ENCODE measurements around the gene P4HA3. TPM values are rescaled to one million over a fixed set of nuclear protein-coding genes. Genes with fewer than 3 reads are reported as not detected.

Gene P4HA3
- total RNA-seq, 8 experiments from 2014 or later, result 0.25 to 3.5 (median 0.78) TPM

DNA sequence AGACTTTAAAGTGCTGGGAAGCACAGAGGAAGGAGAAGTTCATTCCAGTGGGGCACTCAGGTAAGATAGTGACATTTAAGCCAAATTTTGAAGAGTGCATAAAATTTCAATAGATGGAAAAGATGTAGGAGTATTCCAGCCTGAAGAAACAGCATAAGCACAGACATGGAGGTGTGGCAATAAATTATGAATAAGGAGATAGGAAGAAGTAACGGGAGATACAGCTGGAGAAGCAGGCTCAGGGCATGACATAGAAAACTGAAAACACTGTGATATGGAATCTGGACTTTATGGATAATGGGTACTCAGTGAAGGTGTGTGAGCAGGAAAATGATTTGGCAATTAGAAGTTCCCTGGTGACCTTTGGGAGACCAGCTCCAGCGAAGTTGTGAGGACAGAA lies 33.3 kb downstream of the P4HA3 start:
- ATAC-seq (replicated peaks in 6 of 8), result no peak
- in situ Hi-C loops (cut with MboI; ENCODE audit: low pct_unique_long_range_greater_than_20kb in 2 of 9, low sequenced_read_pairs in 9 of 9, unreplicated experiment in 9 of 9), result no loop called here

DNA sequence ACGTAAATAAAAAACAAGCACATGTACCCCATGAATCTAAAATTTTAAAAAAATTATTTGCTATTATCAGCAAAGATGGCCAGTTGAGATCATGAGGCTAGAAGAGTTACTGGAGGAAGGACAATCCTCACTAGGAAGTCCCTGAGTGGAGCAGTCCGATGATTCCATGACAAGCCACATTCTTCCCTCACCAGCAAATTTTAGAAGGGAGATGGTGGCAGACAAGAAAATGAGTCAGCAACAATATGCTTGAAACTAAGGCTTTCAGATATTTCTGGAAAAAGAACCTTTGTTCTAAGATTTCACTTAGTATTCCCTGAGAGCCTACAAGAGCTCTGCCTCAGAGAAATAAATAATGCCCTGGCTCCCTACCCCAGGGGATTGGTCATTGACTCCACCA lies 34.9 kb downstream of the P4HA3 start:
- ATAC-seq (replicated peaks in 6 of 8), result no peak
- in situ Hi-C loops (cut with MboI; ENCODE audit: low pct_unique_long_range_greater_than_20kb in 2 of 9, low sequenced_read_pairs in 9 of 9, unreplicated experiment in 9 of 9), result no loop called here
- 0 to 90% (median 68%) methylated on average over 1 to 2 of the region's 2 CpGs for WGBS, 10 experiments
- Histone ChIP-seq H3K27ac (no peak overlapping the region), H3K4me1 (replicated peaks in 1 of 2) (no peaks in the 10 kb centered on the region), H3K4me3 (no peak overlapping the region)

More for the DNA sequence above, 33.3 kb downstream of the P4HA3 start:
- H3K4me1 ChIP-seq (replicated peaks in 1 of 2), result peaks cover 0 to 2% of the 10 kb centered on the region in 2 donors
- no peak overlapping the region for H3K27ac ChIP-seq
- 50 to 100% (median 69%) methylated on average over 1 to 2 of the region's 2 CpGs for WGBS, 10 experiments
- no peak overlapping the region for H3K4me3 ChIP-seq

DNA sequence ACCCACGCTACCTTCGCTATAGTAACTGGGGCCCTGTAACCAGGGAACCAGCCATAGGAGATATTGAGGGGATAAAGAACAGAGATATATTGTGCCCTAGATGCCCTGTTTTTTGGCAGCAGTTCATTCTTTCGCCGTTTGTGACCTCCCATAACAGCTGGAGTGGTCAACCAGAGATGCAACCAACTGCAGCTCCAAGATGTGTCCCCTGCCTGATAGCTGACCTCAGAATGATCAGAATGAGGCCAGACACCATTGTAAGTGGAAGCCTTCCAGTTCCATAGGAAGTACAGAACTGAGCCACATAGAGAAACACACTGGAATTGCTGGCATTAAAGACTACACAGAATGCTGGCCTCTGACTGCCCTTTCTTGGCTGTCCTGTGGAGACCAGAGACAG lies 39.2 kb downstream of the P4HA3 start:
- H3K27ac ChIP-seq, result no peak overlapping the region
- WGBS, 10 experiments, result 40 to 100% (median 85%) methylated on average over 1 to 2 of the region's 4 CpGs; no CpG with 5 or more reads in 6 of the 10 experiments
- in situ Hi-C loops (cut with MboI; ENCODE audit: low pct_unique_long_range_greater_than_20kb in 2 of 9, low sequenced_read_pairs in 9 of 9, unreplicated experiment in 9 of 9), result loop anchor here in 4 of 9 experiments (25.0 kb wide), 4 partner anchors 165 to 315 kb away; partner anchors contain the start of genes KCNE3 (in 1 of the 4) and POLD3 (in 1 of the 4)
- no peak overlapping the region for H3K4me3 ChIP-seq
- no peak for ATAC-seq (replicated peaks in 6 of 8)
- no peaks in the 10 kb centered on the region for H3K4me1 ChIP-seq (replicated peaks in 1 of 2)

DNA sequence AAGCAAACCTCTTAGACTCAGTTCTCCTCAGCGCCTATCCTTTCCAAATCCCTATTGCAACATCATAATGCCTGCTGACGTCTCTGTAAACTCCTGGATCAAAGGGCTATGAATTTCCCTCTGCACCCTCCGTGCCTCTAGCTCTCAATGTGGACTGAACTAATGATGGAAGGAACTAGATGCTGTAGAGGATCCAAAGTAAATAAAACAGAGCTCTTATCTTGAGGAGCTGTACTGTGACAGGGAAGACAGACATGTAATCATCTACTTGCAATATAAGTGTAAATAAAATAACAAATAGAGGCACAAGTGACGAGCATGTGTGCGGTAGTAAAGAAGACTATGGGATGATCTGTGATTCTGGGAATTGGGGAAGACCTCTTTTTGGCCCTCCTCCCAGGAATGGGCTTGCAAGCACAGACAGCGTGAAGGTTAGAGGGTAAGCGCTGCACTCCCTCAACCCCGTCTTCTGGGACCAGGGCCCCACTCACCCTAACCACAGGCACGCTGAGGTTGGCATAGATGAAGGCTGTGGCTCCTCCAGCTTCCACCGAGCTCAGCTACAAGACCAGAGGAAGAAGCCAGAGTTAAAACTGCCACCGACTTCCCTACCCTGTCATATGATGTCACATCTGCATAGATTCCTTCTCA lies 42.2 kb downstream of the P4HA3 start:
- H3K4me3 ChIP-seq, result no peak overlapping the region
- no peak overlapping the region for H3K27ac ChIP-seq
- in situ Hi-C loops (cut with MboI; ENCODE audit: low pct_unique_long_range_greater_than_20kb in 2 of 9, low sequenced_read_pairs in 9 of 9, unreplicated experiment in 9 of 9), result loop anchor here in 4 of 9 experiments (25.0 kb wide), 4 partner anchors 168 to 318 kb away; partner anchors contain the start of genes KCNE3 (in 1 of the 4) and POLD3 (in 1 of the 4)
- no peaks in the 10 kb centered on the region for H3K4me1 ChIP-seq (replicated peaks in 1 of 2)
- no peak for ATAC-seq (replicated peaks in 6 of 8)
- WGBS, 10 experiments, result 52 to 100% (median 79%) methylated on average over 1 to 5 of the region's 11 CpGs

DNA sequence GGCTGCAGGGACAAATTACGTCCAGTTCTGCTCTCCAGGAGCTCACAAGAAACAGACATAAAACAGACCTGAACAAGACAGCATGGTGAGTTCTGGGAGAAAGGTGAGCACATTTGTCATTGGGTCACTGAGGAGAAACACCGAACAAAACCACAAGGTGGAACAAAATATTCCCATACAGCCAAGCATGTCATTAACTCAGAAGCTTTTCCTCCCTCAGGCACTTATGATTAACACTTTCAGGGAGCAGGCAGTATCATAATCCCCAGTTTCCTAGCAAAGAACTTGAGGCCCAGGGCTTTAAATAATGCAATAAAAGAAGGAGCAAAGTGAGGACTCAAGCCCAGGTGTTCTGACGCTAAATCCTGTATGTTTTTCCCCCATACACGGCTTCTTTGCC lies 43.0 kb downstream of the P4HA3 start:
- 48 to 100% (median 81%) methylated on average over 1 to 4 of the region's 4 CpGs; no CpG with 5 or more reads in 1 of the 10 experiments for WGBS, 10 experiments
- in situ Hi-C loops (cut with MboI; ENCODE audit: low pct_unique_long_range_greater_than_20kb in 2 of 9, low sequenced_read_pairs in 9 of 9, unreplicated experiment in 9 of 9), result loop anchor here in 4 of 9 experiments (25.0 kb wide), 4 partner anchors 169 to 319 kb away; partner anchors contain the start of genes KCNE3 (in 1 of the 4) and POLD3 (in 1 of the 4)
- Histone ChIP-seq H3K4me3 (no peak overlapping the region), H3K27ac (no peak overlapping the region), H3K4me1 (replicated peaks in 1 of 2) (no peaks in the 10 kb centered on the region)
- peak in 2 of 8 experiments; percentile 35 to 48 for ATAC-seq (replicated peaks in 6 of 8)

DNA sequence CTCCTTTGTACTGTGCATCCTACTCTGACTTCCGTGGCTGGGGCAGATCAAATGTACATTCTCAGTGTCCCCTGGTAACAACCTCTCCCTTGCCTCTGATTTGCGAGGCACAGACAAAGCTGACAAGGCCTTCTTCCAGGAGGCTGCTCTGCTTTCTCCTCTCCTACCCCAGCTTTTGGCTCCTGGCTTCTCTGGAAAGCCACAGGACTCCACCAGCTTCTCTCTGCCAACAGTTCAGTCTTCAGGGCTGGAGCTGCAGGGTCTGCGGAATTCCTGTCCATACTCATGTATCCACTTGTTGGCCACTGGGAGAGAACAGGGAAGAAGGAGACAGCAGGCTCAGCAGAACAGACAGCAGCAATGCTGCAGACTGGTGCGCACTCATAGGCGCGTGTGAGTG lies 44.4 kb downstream of the P4HA3 start:
- Histone ChIP-seq H3K4me1 (replicated peaks in 1 of 2) (no peaks in the 10 kb centered on the region), H3K27ac (no peak overlapping the region), H3K4me3 (no peak overlapping the region)
- no peak for ATAC-seq (replicated peaks in 6 of 8)
- 40 to 100% (median 82%) methylated on average over 1 to 6 of the region's 6 CpGs; no CpG with 5 or more reads in 1 of the 10 experiments for WGBS, 10 experiments
- in situ Hi-C loops (cut with MboI; ENCODE audit: low pct_unique_long_range_greater_than_20kb in 2 of 9, low sequenced_read_pairs in 9 of 9, unreplicated experiment in 9 of 9), result loop anchor here in 4 of 9 experiments (25.0 kb wide), 4 partner anchors 170 to 320 kb away; partner anchors contain the start of genes KCNE3 (in 1 of the 4) and POLD3 (in 1 of the 4)

DNA sequence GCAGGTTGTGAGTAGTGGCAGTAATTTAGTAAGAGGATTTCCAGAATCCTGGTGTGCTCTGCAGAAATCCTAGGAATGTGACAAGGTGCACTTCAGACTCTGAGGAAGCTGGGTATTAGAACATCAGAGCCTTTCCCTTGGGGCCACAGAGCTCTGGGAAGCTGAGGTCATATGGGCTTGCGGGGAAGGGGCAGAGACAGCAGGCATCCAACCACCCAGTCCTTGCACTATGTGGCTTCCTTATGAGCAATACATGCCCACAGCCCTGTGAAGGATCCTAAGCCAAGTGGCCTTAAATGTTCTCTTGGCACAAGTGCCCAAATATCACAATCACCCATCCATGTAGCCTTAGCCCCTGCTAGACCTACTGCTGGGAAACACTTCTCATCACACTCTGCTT lies 46.2 kb downstream of the P4HA3 start:
- 86 to 100% methylated on average over 1 of the region's 1 CpG; no CpG with 5 or more reads in 8 of the 10 experiments for WGBS, 10 experiments
- Histone ChIP-seq H3K27ac (no peak overlapping the region), H3K4me1 (replicated peaks in 1 of 2) (no peaks in the 10 kb centered on the region), H3K4me3 (no peak overlapping the region)
- no peak for ATAC-seq (replicated peaks in 6 of 8)
- in situ Hi-C loops (cut with MboI; ENCODE audit: low pct_unique_long_range_greater_than_20kb in 2 of 9, low sequenced_read_pairs in 9 of 9, unreplicated experiment in 9 of 9), result loop anchor here in 4 of 9 experiments (25.0 kb wide), 4 partner anchors 172 to 322 kb away; partner anchors contain the start of genes KCNE3 (in 1 of the 4) and POLD3 (in 1 of the 4)

DNA sequence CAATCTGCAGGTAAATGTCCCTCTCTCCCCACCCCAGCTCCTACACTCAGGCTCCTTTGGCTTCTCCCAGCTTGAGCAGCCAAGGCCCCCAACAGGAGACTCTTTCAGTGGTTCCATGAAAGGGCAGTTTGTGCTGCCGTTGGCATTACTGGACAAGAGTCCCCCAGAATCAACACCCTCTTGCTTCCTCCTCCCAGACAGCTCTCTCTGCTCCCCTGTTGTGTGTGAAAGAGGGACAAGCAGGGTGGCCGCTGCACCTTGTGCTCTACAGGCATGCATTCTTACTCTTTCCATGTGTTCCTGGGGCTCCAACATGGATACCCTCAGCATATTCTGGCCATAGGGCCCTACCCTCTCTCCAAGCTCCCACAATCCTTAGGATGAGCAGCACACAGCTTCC lies 48.7 kb downstream of the P4HA3 start:
- H3K4me1 ChIP-seq (replicated peaks in 1 of 2), result no peaks in the 10 kb centered on the region
- no peak for ATAC-seq (replicated peaks in 6 of 8)
- in situ Hi-C loops (cut with MboI; ENCODE audit: low pct_unique_long_range_greater_than_20kb in 2 of 9, low sequenced_read_pairs in 9 of 9, unreplicated experiment in 9 of 9), result loop anchor here in 4 of 9 experiments (25.0 kb wide), 4 partner anchors 175 to 325 kb away; partner anchors contain the start of genes KCNE3 (in 1 of the 4) and POLD3 (in 1 of the 4)
- no peak overlapping the region for H3K4me3 ChIP-seq
- H3K27ac ChIP-seq, result no peak overlapping the region
- WGBS, 10 experiments, result 60 to 100% (median 88%) methylated on average over 1 to 2 of the region's 2 CpGs; no CpG with 5 or more reads in 6 of the 10 experiments

DNA sequence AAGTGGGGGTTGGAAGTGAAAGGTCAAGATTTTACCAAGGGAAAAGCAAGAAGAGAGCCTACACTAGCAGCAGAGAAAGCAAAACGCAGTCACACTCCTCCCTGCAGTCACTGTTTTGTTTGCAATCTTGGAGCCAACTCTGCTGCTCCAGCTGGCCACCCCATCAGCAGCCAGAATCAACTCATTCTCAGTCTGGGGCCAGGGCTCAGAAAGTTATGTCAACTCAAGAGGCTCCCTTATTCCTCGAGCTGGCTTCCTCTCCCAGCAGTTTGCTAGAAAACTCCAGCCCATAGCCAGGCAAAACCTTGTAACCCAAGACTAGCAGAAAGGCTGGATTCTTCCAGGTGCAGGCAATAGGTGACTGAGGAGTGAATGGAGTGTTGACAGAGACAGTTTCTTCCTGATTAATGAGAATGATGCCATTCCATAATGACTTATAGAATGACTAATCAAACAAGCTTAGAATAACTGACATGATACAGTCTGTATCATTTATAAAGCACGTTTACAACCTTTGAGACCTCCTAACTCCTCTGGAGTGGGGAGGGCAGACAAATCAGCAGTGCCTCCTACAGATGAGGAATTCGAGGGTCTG lies 53.4 kb downstream of the P4HA3 start:
- Histone ChIP-seq H3K27ac (no peak overlapping the region), H3K4me1 (replicated peaks in 1 of 2) (no peaks in the 10 kb centered on the region), H3K4me3 (no peak overlapping the region)
- ATAC-seq (replicated peaks in 6 of 8), result peak in 2 of 8 experiments; percentile 39 to 42
- WGBS, 10 experiments, result 0 to 75% (median 17%) methylated on average over 1 to 4 of the region's 4 CpGs; no CpG with 5 or more reads in 1 of the 10 experiments
- in situ Hi-C loops (cut with MboI; ENCODE audit: low pct_unique_long_range_greater_than_20kb in 2 of 9, low sequenced_read_pairs in 9 of 9, unreplicated experiment in 9 of 9), result loop anchor here in 5 of 9 experiments (5.0 to 25.0 kb wide), 7 partner anchors 64 to 329 kb away; partner anchors contain the start of genes KCNE3 (in 1 of the 5) and POLD3 (in 1 of the 5)

DNA sequence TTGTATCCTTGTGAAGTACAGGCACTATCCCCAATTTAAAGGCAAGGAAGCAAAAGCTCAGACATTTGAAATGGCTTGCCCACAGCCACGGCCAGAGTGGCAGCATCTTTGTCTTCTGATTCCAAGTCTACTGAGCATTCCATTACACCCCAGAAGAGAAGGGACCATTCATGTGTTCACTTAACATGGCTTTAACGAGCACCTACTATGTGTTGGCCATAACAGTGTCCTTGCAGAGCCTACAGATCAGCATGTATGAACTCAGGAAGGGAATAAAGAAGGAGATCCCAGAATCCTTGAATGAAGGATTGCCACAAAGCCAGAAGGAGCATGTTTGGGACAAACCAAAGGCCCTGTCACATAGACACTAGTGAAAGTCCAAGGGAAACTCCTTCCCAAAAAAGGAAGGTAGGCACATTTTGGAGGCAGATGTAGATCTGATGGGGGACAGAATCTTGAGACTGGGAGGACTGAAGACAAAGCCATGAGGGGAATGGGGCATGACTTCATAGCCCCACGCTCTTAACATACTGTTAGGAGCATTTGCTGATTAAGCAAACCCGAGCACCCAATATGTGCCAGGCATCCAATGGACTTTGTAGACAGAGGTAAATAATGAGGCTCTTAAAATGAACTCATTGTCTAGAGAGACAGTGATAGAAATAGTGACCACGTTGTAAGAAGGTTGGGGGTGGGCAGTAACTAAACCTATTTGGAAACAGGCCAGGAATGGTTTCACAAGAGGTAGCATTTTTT lies 54.9 kb downstream of the P4HA3 start:
- H3K27ac ChIP-seq, result no peak overlapping the region
- in situ Hi-C loops (cut with MboI; ENCODE audit: low pct_unique_long_range_greater_than_20kb in 2 of 9, low sequenced_read_pairs in 9 of 9, unreplicated experiment in 9 of 9), result loop anchor here in 5 of 9 experiments (5.0 to 25.0 kb wide), 7 partner anchors 66 to 331 kb away; partner anchors contain the start of genes KCNE3 (in 1 of the 5) and POLD3 (in 1 of the 5)
- WGBS, 10 experiments, result 60 to 100% (median 73%) methylated on average over 2 to 4 of the region's 5 CpGs; no CpG with 5 or more reads in 1 of the 10 experiments
- no peaks in the 10 kb centered on the region for H3K4me1 ChIP-seq (replicated peaks in 1 of 2)
- ATAC-seq (replicated peaks in 6 of 8), result no peak
- H3K4me3 ChIP-seq, result no peak overlapping the region

DNA sequence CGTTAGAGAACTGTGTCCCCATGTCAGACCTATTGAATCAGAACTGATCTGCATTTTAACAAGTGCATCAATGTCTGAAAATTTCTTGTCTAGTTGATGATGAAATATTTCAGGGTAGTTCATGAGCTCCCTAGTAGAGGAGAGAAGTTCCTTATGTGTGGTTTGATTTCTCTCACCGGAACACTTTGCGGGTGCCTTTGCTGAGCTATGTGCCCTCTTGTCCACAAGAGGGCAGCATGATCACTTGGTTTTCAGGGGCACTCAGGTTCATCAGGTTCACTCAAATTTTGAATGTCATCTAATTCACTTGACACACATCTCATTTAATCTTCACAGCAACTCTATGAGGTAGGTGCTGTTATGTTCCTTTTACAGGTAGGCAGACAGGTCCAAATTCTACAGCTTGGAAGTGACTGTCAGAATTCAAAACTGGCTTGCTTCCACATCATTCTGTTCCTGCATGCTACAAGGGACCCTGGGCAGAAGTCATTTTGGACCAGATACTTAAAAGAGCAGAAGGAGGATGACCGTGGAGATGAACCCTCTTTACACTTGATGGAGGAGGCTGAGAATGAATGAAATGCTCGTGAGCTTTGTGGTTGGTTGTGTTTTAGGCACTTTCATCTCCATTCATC lies 55.6 kb downstream of the P4HA3 start:
- no peak overlapping the region for H3K4me3 ChIP-seq
- 37 to 83% (median 60%) methylated on average over 1 to 4 of the region's 5 CpGs for WGBS, 10 experiments
- H3K4me1 ChIP-seq (replicated peaks in 1 of 2), result no peaks in the 10 kb centered on the region
- peak; percentile 40 to 75 (median 67) for ATAC-seq (replicated peaks in 6 of 8)
- no peak overlapping the region for H3K27ac ChIP-seq
- in situ Hi-C loops (cut with MboI; ENCODE audit: low pct_unique_long_range_greater_than_20kb in 2 of 9, low sequenced_read_pairs in 9 of 9, unreplicated experiment in 9 of 9), result loop anchor here in 5 of 9 experiments (5.0 to 25.0 kb wide), 7 partner anchors 66 to 331 kb away; partner anchors contain the start of genes KCNE3 (in 1 of the 5) and POLD3 (in 1 of the 5)

DNA sequence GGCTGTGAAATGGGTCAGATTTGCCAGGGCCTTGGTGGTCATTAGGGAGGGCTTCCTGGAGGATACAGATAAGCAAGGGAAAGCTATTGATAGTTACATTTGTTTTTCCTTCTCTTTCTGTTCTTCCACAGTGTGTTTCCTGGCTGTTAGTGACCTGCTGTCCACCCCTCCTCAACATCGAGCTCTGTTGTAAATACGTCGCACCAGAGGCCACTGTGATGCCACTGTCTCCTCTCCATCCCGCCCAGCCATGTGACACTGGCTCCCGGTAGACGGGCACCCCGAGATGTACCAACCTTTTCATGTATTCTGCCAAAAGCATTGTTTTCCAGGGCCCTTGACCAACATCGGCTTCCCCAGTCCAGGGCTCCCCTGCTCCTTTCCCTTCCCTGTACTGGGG lies 58.1 kb downstream of the P4HA3 start:
- no peaks in the 10 kb centered on the region for H3K4me1 ChIP-seq (replicated peaks in 1 of 2)
- no peak overlapping the region for H3K4me3 ChIP-seq
- no peak overlapping the region for H3K27ac ChIP-seq
- in situ Hi-C loops (cut with MboI; ENCODE audit: low pct_unique_long_range_greater_than_20kb in 2 of 9, low sequenced_read_pairs in 9 of 9, unreplicated experiment in 9 of 9), result loop anchor here in 5 of 9 experiments (10.0 to 25.0 kb wide), 6 partner anchors 184 to 334 kb away; partner anchors contain the start of genes KCNE3 (in 1 of the 5) and POLD3 (in 1 of the 5)
- WGBS, 10 experiments, result 60 to 100% (median 89%) methylated on average over 1 to 7 of the region's 8 CpGs; no CpG with 5 or more reads in 6 of the 10 experiments
- no peak for ATAC-seq (replicated peaks in 6 of 8)

Data from motor neuron (in vitro differentiated cells).